ENCODE data around the gene HADH.

The HADH gene

GRCh38 chr4:108058685-108059440 lies 69.2 kb downstream of the HADH start:
- no peak for DNase-seq (ENCODE audit: low read depth)

GRCh38 chr4:108060164-108060563 lies 70.5 kb downstream of the HADH start:
- no peak for DNase-seq (ENCODE audit: low read depth)

GRCh38 chr4:108060686-108061321 lies 71.1 kb downstream of the HADH start:
- DNase-seq (ENCODE audit: low read depth) = no peak

- DNase-seq (ENCODE audit: low read depth) = no peak
Measured at GRCh38 chr4:108068442-108068841, 78.8 kb downstream of the HADH start.

GRCh38 chr4:108070775-108071174 lies 81.1 kb downstream of the HADH start:
- no peak for DNase-seq (ENCODE audit: low read depth)

- DNase-seq (ENCODE audit: low read depth) = peak; percentile 59
Measured at GRCh38 chr4:108072300-108072699, 82.6 kb downstream of the HADH start.

GRCh38 chr4:108078024-108078733 lies 88.5 kb downstream of the HADH start:
- no peak for DNase-seq (ENCODE audit: low read depth)

GRCh38 chr4:108080747-108081146 lies 91.1 kb downstream of the HADH start:
- peak; percentile 12 for DNase-seq (ENCODE audit: low read depth)

- no peak for DNase-seq (ENCODE audit: low read depth)
Measured at GRCh38 chr4:108081256-108081655, 91.6 kb downstream of the HADH start.
